GM06990 (cell line): ENCODE data around the gene VDR.

Experiments
- DNase-seq: peaks from one replicate; pipeline ENCODE4 v3.0.0-alpha.2; 2011; ENCODE audit not compliant: insufficient read length; ENCODE audit errors: extremely low read depth
- H3K27me3 ChIP-seq: replicated peaks from 2 replicates; pipeline ENCODE4 v1.6.0; 2011; ENCODE audit warnings: low read length; ENCODE audit not compliant: control insufficient read depth, insufficient read depth
- H3K36me3 ChIP-seq: 2 replicates; pipeline ENCODE4 v1.5.1; 2011; ENCODE audit warnings: low read length; ENCODE audit not compliant: control insufficient read depth, insufficient read depth
- H3K4me3 ChIP-seq: replicated peaks from 2 replicates; pipeline ENCODE4 v1.5.1; 2011; ENCODE audit warnings: low read depth, mild to moderate bottlenecking, control low read depth, low read length
- TF ChIP-seq, protein P1 (sequence below): IDR thresholded peaks from 2 replicates; pipeline ENCODE4 v1.5.1; 2011; ENCODE audit warnings: low read length, control low read depth, mild to moderate bottlenecking, inconsistent platforms; ENCODE audit not compliant: insufficient read depth, poor library complexity, severe bottlenecking

Gene VDR

DNA sequence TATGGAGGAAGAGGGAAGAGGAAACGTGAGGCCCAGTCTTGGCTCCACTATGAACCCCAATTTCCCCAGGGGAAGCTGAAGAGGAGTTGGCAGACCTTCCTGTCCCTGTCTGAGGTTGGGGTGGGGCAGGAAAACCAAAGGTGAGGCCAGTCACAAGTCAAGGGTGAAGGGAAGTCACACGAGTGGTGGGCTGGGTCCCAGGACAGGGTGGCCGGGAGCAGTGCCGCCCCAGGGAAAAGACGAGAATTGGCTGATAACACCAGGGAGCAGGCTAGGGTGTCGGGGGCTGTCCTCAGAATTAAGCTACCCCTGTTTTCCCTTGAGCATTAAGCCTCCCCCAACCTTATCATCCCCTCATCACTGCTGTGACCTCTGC is 3.1 kb downstream of the VDR start:
- Histone ChIP-seq H3K4me3 (no peak overlapping the region), H3K36me3 (no peaks in the 10 kb centered on the region), H3K27me3 (0 out of 2 replicates have a peak, but pooled peaks cover 2% of the 10 kb centered on the region)
- DNase-seq = no peak
- TF ChIP-seq, protein P1, sequence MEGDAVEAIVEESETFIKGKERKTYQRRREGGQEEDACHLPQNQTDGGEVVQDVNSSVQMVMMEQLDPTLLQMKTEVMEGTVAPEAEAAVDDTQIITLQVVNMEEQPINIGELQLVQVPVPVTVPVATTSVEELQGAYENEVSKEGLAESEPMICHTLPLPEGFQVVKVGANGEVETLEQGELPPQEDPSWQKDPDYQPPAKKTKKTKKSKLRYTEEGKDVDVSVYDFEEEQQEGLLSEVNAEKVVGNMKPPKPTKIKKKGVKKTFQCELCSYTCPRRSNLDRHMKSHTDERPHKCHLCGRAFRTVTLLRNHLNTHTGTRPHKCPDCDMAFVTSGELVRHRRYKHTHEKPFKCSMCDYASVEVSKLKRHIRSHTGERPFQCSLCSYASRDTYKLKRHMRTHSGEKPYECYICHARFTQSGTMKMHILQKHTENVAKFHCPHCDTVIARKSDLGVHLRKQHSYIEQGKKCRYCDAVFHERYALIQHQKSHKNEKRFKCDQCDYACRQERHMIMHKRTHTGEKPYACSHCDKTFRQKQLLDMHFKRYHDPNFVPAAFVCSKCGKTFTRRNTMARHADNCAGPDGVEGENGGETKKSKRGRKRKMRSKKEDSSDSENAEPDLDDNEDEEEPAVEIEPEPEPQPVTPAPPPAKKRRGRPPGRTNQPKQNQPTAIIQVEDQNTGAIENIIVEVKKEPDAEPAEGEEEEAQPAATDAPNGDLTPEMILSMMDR = no peak

DNA sequence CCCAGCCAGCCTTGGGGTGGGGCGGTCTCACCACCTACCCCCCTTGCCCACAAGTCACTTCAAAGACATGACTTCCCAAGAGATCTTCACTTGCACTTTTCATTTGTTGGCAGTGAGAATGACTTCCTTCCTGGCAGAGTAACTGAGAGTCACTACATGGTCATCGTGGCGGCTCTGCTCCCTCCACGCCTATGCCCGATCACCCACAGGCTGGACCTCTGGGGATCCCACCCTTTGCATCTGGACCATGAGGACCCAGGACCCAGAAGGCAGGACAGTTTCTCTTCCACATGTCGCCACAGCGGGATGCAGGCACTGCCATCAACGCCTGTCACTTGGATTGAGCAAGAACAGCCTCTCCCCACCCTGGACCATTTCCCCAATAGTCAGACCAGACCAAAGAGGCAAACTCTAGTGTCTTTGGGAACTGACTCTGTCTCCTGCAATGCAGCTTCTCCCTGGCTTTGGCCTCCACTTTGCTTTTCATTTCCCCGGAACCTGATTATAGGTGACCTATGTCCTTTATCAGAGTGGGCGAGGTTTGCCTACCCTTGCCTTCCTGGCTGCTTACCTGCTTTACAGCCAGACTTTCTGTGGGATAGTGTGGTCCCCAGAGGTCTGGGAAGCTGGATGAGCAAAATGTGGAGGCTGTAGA is 3.6 kb downstream of the VDR start:
- no peak for DNase-seq
- no peak overlapping the region for H3K4me3 ChIP-seq
- no peaks in the 10 kb centered on the region for H3K36me3 ChIP-seq
- TF ChIP-seq, protein P1 = no peak
- H3K27me3 ChIP-seq = 0 out of 2 replicates have a peak, but pooled peaks cover 2% of the 10 kb centered on the region

DNA sequence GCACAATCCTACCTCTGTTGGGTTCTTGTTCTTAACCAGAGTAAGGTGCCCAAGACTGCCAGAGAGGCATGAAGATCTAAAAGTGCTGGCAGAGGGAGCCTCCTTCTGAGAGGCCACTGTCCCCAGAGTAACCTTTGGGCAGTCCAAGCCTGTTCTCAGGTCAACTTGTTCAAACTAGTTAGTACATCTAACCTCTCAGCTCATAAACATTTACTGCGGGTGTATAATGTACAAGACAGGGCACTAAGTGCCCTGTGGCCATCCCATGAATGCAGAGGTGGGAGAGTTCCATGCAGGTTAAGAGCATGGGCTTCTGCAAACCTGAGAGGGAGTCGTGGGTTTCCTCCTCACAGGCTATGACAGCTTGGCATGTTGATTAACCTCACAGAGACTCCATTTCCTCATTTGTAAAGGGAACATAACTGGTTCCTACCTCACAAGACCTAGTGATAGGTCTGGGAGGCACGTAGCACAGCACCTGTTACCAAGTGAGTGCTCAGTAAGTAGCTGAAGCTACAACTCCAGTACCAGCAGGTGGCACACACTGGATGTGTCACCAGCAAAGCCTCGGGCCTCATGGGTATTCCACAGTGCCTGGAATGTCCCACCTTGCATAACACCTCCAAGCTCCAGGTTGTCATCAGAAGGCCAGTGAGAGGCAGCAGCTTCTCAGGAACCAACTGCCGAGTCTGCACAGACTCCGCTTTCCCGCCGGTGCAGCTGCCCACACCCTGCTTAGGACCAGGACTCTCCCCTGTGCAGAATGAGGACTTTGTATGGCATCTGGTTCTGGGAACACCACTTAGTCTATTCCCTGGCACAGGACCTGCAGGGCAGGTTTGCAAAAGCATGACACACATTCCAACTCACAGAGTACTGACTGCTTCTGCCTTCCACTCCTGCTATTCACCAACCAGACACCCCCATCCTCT is 4.4 kb downstream of the VDR start:
- 0 out of 2 replicates have a peak, but pooled peaks cover 2% of the 10 kb centered on the region for H3K27me3 ChIP-seq
- no peak for DNase-seq
- no peaks in the 10 kb centered on the region for H3K36me3 ChIP-seq
- TF ChIP-seq, protein P1 = peak; percentile 18
- no peak overlapping the region for H3K4me3 ChIP-seq

DNA sequence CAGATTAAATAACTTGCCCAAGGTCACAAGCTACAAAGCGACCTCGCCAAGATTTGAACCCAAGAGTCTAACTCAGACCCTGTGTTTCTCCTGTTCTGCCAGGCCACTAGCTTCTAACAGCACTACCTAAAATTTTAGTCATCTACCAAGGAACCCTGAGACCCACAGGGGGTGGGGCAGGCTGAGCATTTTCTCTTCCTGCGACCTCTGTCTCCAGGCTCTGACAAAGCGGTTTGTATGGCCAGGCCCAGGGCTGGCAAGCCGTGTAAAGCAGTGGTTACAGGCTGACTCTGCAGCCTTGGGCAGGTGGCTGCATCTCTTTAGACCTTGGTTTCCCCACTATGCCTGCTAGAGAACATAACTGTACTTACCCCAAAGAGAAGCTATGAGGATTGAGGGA is 5.3 kb downstream of the VDR start:
- Histone ChIP-seq H3K36me3 (no peaks in the 10 kb centered on the region), H3K27me3 (no peaks in the 10 kb centered on the region), H3K4me3 (no peak overlapping the region)
- DNase-seq = no peak
- TF ChIP-seq, protein P1 = no peak

DNA sequence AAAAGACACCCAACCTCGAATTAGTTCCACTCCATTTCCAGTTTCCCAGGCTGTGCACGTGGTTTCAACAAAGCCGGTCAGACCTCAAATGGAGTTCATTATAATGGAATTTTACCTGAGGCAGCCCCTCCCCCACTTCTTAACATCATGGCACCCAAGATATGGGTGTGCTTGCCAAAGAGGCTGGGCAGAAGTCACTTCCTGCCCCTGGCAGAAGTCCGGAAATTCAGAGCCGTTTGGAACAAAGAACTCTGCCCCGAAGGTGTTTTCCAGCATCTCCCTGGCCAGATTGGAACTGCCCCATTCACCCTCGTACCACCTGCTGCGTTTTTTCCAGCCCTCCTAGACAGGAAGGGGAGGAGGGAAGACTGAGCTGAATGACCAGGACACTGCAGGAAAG is 8.2 kb downstream of the VDR start:
- Histone ChIP-seq H3K4me3 (no peak overlapping the region), H3K36me3 (no peaks in the 10 kb centered on the region), H3K27me3 (no peaks in the 10 kb centered on the region)
- TF ChIP-seq, protein P1 = no peak
- DNase-seq = no peak
